Measurements from ENCODE around the gene MFSD11.

GRCh38 chr17:76791053-76791980 lies 53.4 kb downstream of the MFSD11 start:
- TF ChIP-seq, protein P1, sequence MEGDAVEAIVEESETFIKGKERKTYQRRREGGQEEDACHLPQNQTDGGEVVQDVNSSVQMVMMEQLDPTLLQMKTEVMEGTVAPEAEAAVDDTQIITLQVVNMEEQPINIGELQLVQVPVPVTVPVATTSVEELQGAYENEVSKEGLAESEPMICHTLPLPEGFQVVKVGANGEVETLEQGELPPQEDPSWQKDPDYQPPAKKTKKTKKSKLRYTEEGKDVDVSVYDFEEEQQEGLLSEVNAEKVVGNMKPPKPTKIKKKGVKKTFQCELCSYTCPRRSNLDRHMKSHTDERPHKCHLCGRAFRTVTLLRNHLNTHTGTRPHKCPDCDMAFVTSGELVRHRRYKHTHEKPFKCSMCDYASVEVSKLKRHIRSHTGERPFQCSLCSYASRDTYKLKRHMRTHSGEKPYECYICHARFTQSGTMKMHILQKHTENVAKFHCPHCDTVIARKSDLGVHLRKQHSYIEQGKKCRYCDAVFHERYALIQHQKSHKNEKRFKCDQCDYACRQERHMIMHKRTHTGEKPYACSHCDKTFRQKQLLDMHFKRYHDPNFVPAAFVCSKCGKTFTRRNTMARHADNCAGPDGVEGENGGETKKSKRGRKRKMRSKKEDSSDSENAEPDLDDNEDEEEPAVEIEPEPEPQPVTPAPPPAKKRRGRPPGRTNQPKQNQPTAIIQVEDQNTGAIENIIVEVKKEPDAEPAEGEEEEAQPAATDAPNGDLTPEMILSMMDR (IDR thresholded peaks at IDR 0.05; ENCODE audit: poor library complexity, severe bottlenecking) = no peak
- TF ChIP-seq EP300 (conservative IDR thresholded peaks at IDR 0.05; ENCODE audit: poor library complexity, severe bottlenecking) = no peak
- TF ChIP-seq, protein P2, sequence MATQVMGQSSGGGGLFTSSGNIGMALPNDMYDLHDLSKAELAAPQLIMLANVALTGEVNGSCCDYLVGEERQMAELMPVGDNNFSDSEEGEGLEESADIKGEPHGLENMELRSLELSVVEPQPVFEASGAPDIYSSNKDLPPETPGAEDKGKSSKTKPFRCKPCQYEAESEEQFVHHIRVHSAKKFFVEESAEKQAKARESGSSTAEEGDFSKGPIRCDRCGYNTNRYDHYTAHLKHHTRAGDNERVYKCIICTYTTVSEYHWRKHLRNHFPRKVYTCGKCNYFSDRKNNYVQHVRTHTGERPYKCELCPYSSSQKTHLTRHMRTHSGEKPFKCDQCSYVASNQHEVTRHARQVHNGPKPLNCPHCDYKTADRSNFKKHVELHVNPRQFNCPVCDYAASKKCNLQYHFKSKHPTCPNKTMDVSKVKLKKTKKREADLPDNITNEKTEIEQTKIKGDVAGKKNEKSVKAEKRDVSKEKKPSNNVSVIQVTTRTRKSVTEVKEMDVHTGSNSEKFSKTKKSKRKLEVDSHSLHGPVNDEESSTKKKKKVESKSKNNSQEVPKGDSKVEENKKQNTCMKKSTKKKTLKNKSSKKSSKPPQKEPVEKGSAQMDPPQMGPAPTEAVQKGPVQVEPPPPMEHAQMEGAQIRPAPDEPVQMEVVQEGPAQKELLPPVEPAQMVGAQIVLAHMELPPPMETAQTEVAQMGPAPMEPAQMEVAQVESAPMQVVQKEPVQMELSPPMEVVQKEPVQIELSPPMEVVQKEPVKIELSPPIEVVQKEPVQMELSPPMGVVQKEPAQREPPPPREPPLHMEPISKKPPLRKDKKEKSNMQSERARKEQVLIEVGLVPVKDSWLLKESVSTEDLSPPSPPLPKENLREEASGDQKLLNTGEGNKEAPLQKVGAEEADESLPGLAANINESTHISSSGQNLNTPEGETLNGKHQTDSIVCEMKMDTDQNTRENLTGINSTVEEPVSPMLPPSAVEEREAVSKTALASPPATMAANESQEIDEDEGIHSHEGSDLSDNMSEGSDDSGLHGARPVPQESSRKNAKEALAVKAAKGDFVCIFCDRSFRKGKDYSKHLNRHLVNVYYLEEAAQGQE (IDR thresholded peaks at IDR 0.05; ENCODE audit: borderline replicate concordance) = no peak
- no peak for TF ChIP-seq TAF1 (IDR thresholded peaks at IDR 0.05; ENCODE audit: low read depth)
- TF ChIP-seq MXI1 (conservative IDR thresholded peaks at IDR 0.05; ENCODE audit: poor library complexity, severe bottlenecking) = no peak
- TF ChIP-seq POLR2AphosphoS5 (IDR thresholded peaks at IDR 0.05) = no peak
- no peak for TF ChIP-seq EZH2 (IDR thresholded peaks at IDR 0.05; ENCODE audit: borderline replicate concordance, insufficient read depth, low read length, poor library complexity, severe bottlenecking)
- no peak for TF ChIP-seq RAD21 (conservative IDR thresholded peaks at IDR 0.05)
- no peak for TF ChIP-seq SMC3 (conservative IDR thresholded peaks at IDR 0.05; ENCODE audit: poor library complexity)

Data from neural cell (in vitro differentiated cells).